Fibroblast of skin of abdomen (primary cell): ENCODE results near the gene TBCD.
A peak's percentile ranks its signal among the peaks of the same experiment; 100 is the strongest.

Experiments
- DNase-seq: peaks from one replicate; pipeline ENCODE4 v3.0.0-alpha.2; 2013

TBCD gene

DNA sequence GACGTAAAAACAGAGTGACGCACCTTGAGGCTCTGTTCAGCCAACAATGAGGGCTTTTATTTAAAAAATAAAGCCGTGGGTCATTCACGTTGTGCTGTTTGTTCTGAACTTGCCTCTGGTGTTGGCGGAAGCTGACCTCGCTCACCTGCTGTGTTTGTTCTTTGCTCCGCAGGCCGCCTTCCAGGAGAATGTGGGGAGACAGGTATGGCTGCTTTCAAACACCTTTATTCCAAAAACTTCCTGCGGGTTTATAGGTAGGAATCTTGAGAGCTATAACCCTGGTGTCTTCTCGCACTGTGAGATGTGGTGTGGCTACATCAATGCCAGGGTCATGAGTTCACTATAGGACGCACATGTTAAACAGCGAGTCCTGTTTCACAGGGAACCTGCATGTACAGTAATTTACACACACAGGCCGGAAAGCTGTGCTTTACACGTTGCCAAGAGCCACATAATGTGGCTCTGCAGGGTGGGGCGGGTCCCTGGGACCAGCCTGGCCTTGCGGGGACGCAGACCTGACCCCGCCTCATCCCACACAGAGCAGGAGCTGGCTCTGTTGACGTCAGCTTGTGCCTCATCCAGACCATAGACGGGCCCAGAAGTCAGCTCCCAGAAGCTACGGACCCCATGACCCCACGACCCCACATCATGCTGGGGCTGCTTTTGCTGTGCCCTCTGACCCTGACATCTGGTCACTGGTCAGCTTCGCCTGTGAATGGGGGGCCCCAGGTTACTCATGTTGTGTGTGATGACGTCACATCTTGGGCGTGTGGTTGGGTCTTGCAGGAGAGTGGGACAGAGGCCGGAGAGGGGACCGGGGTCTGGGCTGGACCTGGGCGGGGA lies 137.9 kb downstream of the TBCD start:
- DNase-seq, result no peak

DNA sequence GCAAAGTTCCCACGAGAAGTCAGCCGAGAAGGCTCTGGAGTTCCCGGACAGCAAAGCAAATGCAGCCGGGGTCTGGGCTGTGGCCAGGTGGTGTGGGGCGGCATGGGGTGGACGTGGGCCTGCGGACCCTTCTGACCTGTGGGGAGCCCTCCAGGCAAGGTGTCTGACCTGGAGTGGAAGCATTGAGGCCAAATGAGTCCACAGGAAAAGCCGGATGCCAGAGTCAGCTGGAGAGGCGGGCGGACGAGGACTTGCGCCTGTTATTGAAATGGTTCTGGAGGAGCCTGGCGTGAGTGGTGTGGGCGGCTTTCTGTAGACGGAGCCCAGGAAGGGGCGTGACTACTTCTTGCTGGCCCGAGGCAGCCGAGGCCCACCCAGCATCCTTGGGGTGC lies 138.5 kb downstream of the TBCD start:
- no peak for DNase-seq

DNA sequence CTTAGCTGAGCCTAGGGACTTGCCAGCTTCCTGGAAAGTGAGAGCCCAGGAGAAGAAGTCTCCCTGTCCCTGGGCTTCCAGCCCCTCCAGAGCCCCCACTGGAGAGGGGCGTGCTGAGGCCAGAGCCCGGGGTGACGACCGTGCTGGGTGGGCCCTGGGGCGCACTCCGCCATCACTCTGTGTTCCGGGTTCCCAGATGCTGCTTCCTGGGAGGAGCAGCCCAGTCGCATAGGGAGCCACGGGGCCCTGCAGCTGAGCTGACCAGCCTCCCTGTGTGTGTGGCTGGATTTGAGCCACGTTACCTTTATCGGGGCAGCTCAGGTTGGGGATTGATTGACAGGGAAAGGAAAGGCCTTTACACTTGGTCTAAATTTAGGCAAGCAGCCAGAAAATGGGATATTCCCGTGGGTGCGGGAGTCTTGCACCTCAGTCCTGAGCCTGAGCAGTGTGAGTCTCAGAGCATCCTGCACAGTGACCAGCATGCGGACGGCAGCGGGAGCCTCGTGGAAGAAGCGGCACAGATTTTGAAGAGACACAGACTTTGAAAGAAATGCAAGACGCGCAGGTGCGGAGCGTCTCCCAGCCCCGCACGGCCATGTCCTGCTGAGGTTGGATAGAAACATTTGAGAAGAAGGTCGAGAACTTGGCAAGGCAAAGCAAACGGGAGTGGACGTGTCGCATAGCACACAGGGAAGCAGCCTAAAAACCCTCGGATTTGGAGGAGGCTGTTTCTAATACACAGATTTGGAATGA lies 139.2 kb downstream of the TBCD start:
- no peak for DNase-seq

DNA sequence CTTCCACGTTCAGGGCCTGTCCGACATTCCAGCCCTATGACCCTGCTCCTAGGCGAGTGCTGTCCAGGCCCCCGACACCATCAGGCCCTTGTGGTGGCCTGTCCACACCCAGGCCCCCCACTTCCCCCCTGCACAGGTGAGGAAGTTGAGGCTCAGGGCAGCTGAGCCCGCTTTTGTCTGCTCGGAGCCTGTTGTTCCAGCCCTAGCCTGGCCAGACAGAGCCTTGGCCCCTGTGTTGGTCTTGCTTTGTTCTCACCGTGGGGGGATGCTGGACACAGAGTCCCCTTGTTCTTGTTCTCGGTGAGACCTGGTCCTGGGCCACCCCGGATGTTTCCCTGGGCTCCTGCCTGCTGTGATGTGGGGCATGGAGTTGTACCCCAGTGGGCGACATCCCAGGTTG lies 140.0 kb downstream of the TBCD start:
- DNase-seq, result no peak

DNA sequence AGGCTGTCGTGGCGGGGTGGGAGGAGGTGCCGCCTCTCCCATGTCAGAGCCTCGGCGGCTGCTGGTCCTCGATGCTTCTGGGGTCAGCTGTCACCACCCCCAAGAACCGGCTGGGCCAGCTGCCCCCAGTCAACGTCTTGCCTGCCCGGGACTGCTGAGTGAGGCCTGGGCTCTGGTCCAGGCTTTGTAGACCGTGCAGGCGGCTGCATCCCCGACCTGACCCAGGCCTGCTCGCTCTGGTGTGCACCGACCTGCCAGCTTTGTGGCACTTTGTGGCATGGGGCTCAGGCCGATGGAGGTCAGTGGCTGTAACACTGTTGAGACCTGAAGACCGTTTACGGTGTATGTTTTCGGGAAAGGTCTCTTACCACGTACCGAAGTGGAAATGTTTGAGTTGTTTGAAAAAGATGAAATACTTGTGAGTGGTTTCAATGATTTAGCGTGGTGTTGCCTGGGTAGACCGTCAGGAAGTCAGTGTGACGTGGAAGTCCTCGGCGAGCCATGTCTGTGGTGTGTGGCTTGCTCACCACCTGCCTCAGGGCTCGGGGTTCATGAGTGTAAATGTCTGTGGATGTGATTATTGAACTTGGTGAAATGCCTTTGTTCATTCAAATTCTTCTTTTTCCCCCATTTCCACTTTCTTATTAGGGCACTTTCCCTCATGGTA lies 141.2 kb downstream of the TBCD start:
- DNase-seq, result no peak

DNA sequence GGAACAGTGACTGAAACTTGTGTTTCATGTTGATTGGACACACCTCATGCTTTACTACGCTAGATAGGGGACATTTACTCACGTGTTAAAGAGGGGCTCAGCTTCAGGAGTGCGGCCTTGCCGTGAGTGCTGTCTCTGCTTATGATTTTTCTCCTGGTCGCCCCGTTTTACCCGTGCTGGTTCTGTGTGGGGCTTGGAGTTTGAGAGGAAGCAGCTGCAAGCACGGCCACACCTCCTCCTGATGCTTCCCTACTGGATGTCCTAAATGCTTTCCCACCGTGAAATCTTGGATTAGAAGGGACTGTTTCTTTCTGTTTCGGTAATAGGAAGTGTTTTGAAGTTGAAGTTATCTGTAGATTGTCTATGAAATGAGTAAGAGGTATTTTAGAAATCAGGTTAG lies 141.9 kb downstream of the TBCD start:
- DNase-seq, result no peak

DNA sequence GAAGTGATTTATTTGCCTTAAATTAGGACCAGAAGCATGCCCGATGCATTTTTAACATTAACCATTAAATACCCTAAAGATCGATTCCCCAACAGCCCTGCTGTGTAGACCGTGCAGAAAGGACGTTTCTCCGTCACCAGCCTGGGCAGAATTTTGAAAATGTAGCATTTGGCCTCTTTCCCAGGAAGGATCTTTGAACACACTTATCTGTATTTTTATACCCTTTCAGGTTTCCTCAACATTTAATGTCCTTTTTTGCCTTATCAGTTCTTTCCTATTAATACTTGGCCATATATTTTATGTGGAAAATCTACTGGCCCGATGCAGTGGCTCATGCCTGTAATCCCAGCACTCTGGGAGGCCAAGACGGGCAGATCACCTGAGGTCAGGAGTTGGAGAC lies 142.5 kb downstream of the TBCD start:
- no peak for DNase-seq

DNA sequence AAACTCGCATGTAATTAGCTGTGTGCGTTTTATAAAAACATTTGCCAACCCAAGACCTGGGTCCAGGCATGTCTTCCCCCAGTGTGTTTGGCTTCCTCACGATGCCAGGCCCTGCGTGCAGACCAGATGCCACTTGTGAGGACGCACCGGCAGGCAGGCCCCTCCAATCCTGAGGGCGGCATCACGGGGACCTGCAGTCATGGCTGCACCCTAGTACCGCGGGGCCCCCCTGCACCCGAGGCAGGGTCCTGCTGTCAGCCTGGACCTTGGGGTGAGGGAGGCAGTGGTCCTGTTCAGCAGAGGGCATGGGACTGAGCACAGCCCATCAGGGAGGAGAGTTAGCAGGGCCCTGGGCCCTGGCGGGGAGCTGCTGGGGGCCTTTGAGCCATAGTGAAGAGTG lies 143.2 kb downstream of the TBCD start:
- no peak for DNase-seq

DNA sequence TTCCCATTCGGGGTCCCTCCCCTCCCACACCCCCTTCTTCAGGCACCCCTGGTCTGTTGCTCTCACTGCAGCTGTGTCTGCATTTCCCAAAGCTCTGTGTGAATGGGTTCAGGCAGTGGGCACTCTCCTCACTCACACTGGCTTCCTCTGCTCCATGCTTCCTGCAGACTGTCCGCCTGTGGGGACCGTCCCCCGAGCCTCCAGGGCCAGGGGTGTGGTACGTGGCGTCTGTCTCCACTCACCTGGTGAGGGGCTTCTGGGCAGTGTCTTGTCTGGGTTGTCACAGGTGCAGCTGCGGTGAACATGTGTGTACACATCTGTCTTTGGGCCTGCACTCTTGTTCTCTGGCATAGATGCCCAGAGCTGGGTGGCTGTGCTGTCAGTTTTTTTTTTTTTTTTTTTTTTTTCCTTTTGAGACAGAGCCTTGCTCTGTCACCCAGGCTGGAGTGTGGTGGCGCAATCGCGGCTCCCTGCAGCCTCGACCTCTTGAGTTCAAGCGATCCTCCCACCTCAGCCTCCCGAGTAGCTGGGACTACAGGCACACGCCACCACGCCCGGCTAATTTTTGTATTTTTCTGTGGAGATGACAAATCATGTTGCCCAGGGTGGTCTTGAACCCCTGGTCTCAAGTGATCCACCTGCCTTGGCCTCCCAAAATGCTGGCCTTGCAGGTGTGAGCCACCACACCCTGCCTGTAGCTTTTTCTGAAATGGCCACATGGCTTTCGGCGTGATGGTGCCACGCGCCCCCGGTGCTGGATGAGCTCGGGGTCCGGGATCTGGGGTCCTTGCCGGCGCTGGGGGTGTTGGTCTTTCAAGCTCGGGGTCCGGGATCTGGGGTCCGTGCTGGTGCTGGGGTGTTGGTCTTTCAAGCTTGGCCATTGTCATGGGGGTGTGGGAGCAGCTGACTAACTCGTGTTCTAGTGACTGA lies 144.5 kb downstream of the TBCD start:
- DNase-seq, result no peak

DNA sequence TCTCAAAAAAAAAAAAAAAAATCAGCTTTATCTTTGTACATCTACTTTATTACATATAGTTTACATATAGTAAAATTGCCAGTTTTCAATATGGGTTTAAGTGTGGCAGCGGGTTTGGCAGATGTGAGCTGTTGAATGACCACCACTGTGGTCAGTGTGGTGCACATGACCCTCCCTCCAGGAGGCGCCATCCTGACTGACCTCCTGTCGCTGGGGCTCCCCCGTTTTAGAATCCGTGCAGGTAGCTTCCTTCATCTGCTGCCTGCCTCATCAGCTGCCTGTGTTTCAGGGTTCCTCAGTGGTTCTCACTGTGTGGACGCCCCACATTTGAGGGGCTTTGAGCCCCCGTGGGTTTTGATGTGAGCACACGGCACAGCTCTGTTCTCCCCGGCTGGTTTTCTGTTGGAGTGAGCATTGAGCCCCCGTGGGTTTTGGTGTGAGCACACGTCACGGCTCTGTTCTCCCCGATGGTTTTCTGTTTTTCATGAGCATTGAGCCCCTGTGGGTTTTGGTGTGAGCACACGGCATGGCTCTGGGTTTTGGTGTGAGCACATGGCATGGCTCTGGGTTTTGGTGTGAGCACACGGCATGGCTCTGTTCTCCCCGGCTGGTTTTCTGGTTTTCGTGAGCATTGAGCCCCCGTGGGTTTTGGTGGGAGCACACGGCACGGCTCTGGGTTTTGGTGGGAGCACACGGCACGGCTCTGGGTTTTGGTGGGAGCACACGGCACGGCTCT lies 145.8 kb downstream of the TBCD start:
- no peak for DNase-seq

DNA sequence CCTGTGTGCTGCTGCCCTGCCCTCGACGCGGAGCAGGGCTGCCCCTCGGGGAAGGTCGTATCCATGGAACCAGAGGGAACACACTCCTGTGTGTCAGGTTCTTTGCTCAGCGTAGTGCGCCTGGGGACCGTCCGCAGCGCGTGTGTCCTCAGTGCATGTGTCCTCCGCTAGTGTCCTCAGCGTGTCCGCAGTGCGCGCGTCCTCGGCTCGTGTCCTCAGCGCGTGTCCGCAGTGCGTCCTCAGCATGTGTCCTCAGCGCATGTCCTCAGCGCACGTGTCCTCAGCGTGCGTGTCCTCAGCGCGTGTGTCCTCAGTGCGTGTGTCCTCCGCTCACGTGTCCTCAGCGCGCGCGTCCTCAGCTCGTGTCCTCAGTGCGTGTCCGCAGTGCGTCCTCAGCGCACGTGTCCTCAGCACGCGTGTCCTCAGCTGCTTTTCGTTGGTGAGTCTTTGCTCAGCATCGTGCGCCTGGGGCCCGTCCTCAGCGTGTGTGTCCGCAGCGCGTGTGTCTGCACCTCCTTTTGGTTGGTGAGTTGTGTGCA lies 147.2 kb downstream of the TBCD start:
- no peak for DNase-seq

DNA sequence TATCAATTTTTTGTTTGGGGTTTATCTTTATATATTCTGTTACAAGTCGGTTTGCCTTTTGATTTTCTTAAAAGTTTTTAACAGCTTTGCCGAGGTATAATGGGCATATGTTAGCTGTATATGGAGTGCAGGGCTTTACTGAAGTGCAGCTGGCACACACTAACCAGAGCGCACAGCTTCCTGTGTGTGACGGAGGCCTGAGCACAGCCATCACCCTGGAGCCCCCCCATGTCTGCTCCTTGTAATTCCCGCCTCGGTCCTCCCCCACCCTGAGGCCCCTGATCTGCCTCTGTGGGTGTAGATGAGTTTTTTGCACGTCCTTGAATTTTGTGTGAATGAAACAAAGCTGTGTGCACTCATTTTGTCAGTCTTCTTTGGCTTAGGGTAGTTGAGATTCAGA lies 148.1 kb downstream of the TBCD start:
- peak; percentile 37 for DNase-seq

DNA sequence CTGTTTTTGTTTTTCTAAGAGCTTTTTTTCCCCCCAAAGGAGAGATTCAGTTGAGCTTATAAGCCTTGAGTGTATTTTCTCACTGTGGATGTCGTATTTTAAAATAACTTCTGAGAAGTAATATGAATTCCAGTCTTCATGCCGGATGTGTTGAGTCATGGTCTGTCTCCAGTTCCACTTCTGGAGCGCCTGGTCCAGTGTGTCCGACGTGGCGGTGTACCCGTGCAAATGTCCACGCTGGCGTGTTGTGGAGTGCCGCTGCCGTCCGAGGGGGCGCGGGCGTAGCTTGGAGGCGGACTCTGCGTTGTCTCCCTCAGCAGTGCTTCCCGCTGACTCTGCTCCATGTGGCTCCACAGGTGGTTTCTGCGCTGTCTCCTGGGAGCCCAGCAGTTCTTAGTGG lies 148.9 kb downstream of the TBCD start:
- DNase-seq, result peak; percentile 37

DNA sequence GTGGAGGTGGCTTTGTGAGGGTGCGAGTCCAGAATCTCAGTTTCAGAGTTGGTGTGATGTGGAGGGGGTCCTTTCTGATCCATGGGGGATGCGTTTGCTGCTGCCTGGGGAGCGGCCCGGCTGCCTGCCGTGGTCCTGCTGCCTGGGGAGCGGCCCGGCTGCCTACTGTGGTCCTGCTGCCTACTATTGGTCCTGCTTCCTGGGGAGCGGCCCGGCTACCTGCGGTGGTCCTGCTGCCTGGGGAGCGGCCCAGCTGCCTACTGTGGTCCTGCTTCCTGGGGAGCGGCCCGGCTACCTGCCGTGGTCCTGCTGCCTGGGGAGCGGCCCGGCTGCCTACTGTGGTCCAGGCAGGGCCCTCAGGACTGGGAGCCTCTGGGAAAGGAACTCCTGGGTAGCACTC lies 149.5 kb downstream of the TBCD start:
- no peak for DNase-seq

DNA sequence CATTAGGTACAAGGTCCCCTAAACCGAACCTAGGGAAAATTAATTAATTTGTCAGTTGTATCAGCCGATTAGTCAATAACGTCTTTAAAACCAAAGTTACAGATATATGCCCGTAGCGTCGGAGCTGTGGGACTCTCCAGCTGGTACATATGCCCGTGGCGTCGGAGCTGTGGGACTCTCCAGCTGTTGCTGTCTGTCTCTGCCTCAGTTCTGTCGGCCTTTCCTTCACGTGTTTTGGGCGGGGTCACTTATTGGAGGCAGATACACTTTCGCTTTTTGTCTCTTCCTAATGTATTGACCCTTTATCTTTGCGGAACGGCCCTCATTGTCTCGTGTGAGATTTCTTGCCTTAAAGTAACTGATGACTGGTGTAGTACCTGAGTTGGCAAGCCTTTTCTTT lies 150.0 kb downstream of the TBCD start:
- no peak for DNase-seq

DNA sequence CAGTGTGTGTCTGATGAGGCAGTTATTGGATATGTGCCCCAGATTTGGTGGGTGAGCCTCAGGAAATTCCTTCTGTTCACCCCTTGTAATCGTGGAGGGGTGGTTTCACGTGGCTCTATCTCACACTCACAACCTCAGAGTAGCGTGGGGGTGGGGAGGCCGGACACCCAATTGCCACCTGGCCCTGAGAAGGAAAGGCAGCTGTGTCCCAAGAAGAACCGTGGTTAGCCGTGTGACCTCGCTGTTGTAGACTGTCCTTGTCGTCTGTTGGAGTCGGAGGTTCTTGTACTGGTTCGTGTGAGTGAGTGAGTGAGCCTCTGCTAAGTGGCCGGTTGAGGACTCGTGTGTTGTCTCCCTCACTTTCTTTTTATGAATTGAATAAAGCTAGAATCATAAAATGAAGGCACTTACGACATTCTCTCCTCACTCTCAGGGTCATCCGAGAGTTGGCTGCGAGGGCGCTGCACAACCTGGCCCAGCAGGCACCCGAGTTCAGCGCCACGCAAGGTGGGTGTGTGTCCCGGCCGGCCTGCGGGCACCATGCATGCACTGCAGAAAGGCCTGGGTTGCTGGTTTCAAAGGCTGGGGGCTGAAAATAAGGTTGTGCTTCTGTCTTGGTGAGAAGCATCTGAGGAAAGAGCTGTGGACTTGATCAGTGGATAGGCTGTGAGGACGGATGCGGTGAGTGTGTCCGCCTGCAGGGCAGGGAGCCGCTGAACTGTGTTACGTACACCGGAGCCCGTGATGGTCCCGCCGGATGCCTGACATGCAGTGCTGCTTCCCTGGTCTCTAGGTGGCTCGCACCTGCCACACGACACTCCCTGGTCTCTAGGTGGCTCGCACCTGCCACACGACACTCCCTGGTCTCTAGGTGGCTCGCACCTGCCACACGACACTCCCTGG lies 151.4 kb downstream of the TBCD start:
- no peak for DNase-seq

DNA sequence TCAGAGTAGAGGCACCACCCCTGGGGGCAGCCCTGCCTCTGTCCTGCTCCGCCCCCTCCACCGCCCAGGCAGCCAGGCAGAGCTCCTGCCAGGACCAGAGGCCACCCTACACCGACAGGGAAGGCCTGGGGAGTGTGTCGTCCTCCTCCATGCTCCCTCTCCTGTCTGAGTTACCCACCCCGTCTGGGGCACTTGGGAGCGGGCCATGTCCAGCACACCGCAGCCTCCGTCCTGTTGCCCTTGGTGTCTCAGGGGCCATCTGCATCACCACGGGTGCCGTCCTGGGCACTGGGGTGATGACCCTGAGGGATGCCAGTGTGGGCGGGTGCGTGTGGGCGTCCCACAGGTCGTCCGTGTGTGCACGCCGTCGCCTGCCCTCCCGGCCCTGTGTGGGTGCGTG lies 153.3 kb downstream of the TBCD start:
- DNase-seq, result no peak

DNA sequence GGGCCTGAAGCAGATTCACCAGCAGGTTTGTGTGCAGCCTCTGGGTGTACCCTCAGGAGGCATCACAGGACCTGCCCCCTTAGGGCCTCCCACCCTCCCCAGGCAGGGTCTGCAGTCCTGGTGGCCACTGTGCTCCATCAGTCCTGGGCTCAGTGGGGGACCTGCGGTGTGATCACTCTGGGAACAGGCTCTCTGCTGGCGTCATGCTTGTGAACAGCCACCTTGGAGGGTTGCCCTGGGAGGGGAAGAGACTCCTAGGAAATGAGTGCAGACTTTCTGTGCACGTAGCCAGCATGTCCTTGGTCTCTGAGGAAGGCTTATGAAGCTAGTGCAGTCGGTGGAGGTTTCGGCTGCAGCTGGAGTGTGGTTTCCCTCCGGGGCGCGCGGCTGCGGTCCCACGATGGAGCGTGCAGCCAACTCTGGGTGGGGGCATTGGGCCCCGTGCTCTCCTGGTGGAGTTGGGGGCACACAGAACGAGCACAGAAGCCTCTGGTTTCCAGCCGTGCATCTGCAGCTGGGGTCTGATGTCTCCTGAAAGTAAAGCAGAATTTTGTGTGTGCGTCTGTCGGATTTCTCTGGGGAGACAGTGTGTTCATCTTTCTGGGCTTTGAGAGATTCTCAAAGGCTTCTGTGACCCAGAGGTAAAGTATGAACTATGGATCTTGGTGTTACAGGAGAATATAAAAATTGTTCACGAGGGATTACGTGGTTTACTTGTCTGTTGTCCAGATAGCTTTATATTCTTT lies 156.1 kb downstream of the TBCD start:
- peak; percentile 29 for DNase-seq

DNA sequence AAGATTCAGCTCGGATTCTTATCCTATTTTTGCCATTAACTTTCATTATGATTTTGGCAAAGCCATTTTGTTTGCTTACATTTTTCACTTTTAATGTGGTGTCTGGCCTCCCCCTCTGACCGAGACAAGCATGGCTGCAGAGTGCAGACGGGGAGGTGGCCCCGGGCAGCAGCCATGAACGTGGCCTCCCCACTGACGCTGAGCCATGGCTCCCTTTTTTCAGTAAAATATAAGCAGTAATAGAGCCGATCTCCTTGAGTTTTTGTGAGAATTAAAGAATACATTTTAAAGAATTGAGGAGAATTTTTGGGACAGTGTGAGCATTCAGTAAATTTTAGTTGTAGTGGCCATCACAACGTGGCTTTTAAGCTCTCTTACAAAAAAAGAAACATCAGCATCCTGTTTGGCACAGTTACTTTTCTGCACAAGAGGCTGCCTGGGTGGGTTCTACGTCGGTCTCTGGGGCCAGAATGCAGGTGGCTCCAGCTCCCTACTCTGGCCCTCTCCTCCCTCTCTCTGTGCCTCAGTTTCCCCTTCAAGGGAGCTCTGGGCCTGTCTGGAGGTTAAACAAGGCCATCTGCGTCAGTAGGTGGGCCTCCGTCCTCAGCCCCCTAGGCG lies 156.8 kb downstream of the TBCD start:
- no peak for DNase-seq
